ENCODE data around the gene TRIM59.

Gene TRIM59

DNA sequence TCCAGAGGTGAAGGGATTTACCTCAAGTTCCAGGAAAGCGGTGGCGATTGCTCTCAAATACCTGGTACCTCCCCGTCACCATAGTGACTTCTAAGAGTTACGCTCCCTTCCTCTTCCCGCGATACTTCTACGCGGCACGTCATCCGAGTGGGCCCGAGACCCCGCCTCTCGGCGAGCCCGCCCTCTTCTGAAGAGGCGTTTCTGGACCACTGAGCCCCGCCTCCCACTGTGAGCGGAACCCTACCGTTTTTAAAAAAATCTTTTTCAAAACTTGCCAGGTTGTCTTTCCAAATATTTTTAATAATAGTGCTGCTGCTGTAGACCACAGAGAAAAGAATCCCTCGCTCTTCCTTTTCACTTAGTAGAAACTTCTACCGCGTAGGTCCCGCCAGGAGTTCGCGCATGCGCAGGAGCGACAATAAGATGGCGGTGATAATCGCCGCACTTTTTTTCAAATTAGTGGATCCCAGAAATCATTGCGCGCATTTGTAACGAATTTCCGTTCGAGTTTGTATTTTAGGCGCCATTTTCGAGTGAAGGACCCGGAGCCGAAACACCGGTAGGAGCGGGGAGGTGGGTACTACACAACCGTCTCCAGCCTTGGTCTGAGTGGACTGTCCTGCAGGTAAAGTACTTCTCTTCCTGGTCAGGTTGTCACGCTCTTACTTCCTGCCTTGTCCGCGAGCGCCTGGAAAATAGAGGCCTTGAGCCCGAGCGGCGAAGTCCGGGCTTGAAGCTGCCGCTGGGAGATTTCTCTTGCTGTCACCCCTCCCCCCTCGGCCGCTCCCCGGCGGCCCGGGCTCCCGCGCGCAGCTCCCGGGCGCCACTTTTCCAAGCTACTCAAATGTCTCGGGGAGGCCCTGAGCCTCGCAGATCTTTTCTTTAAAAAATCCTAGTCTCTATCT lies 50.2 kb downstream of the TRIM59 start, which contains the start of the genes IFT80 and SMC4 (continued):
- TF ChIP-seq ZNF76 (tag by site-specific recombination; IDR thresholded peaks at IDR 0.05; ENCODE audit: borderline replicate concordance, low read depth) (peak; percentile 86), GFI1B (tag by site-specific recombination; IDR thresholded peaks at IDR 0.05) (no peak), ZNF274 (IDR thresholded peaks at IDR 0.05; ENCODE audit: low read length) (no peak), ZNF274 (tag by site-specific recombination; IDR thresholded peaks at IDR 0.05; ENCODE audit: borderline replicate concordance) (no peak), MYNN (tag by site-specific recombination; IDR thresholded peaks at IDR 0.05; ENCODE audit: borderline replicate concordance) (no peak), ZNF558 (tag by site-specific recombination; IDR thresholded peaks at IDR 0.05) (no peak), ZNF16 (tag by site-specific recombination; IDR thresholded peaks at IDR 0.05; ENCODE audit: low read depth) (no peak), ZNF48 (tag by site-specific recombination; IDR thresholded peaks at IDR 0.05) (no peak), ZNF560 (tag by site-specific recombination; IDR thresholded peaks at IDR 0.05; ENCODE audit: borderline replicate concordance) (no peak), ZNF521 (tag by site-specific recombination; IDR thresholded peaks at IDR 0.05) (no peak), ZNF843 (tag by site-specific recombination; IDR thresholded peaks at IDR 0.05) (no peak), ZNF214 (tag by site-specific recombination; IDR thresholded peaks at IDR 0.05; ENCODE audit: borderline replicate concordance) (no peak), ZNF19 (tag by site-specific recombination; IDR thresholded peaks at IDR 0.05; ENCODE audit: low read depth) (no peak), ZNF132 (tag by site-specific recombination; IDR thresholded peaks at IDR 0.05; ENCODE audit: borderline replicate concordance) (no peak), ZNF792 (tag by site-specific recombination; IDR thresholded peaks at IDR 0.05) (no peak), ZNF184 (tag by site-specific recombination; IDR thresholded peaks at IDR 0.05) (no peak), SETDB1 (IDR thresholded peaks at IDR 0.05; ENCODE audit: insufficient read length, low read length) (no peak), ZNF223 (tag by site-specific recombination; IDR thresholded peaks at IDR 0.05) (no peak), ZBTB17 (tag by site-specific recombination; IDR thresholded peaks at IDR 0.05) (no peak), ZNF530 (tag by site-specific recombination; IDR thresholded peaks at IDR 0.05; ENCODE audit: low read depth) (no peak), ZFP69B (tag by site-specific recombination; IDR thresholded peaks at IDR 0.05) (no peak), ZNF660 (tag by site-specific recombination; IDR thresholded peaks at IDR 0.05) (0 out of 2 replicates have a peak, but pooled peaks have one; percentile 48), ZNF473 (tag by site-specific recombination; IDR thresholded peaks at IDR 0.05) (no peak), ZNF670 (tag by site-specific recombination; IDR thresholded peaks at IDR 0.05; ENCODE audit: low read depth) (no peak)
- TF ChIP-seq, protein P1, sequence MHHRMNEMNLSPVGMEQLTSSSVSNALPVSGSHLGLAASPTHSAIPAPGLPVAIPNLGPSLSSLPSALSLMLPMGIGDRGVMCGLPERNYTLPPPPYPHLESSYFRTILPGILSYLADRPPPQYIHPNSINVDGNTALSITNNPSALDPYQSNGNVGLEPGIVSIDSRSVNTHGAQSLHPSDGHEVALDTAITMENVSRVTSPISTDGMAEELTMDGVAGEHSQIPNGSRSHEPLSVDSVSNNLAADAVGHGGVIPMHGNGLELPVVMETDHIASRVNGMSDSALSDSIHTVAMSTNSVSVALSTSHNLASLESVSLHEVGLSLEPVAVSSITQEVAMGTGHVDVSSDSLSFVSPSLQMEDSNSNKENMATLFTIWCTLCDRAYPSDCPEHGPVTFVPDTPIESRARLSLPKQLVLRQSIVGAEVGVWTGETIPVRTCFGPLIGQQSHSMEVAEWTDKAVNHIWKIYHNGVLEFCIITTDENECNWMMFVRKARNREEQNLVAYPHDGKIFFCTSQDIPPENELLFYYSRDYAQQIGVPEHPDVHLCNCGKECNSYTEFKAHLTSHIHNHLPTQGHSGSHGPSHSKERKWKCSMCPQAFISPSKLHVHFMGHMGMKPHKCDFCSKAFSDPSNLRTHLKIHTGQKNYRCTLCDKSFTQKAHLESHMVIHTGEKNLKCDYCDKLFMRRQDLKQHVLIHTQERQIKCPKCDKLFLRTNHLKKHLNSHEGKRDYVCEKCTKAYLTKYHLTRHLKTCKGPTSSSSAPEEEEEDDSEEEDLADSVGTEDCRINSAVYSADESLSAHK (tag by site-specific recombination; IDR thresholded peaks at IDR 0.05), result no peak
- TF ChIP-seq, protein P2, sequence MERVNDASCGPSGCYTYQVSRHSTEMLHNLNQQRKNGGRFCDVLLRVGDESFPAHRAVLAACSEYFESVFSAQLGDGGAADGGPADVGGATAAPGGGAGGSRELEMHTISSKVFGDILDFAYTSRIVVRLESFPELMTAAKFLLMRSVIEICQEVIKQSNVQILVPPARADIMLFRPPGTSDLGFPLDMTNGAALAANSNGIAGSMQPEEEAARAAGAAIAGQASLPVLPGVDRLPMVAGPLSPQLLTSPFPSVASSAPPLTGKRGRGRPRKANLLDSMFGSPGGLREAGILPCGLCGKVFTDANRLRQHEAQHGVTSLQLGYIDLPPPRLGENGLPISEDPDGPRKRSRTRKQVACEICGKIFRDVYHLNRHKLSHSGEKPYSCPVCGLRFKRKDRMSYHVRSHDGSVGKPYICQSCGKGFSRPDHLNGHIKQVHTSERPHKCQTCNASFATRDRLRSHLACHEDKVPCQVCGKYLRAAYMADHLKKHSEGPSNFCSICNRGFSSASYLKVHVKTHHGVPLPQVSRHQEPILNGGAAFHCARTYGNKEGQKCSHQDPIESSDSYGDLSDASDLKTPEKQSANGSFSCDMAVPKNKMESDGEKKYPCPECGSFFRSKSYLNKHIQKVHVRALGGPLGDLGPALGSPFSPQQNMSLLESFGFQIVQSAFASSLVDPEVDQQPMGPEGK (tag by site-specific recombination; IDR thresholded peaks at IDR 0.05), result no peak
- TF ChIP-seq, protein P3, sequence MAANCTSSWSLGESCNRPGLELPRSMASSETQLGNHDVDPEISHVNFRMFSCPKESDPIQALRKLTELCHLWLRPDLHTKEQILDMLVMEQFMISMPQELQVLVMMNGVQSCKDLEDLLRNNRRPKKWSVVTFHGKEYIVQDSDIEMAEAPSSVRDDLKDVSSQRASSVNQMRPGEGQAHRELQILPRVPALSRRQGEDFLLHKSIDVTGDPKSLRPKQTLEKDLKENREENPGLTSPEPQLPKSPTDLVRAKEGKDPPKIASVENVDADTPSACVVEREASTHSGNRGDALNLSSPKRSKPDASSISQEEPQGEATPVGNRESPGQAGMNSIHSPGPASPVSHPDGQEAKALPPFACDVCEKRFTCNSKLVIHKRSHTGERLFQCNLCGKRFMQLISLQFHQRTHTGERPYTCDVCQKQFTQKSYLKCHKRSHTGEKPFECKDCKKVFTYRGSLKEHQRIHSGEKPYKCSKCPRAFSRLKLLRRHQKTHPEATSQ (tag by site-specific recombination; IDR thresholded peaks at IDR 0.05), result no peak
- TF ChIP-seq, protein P4, sequence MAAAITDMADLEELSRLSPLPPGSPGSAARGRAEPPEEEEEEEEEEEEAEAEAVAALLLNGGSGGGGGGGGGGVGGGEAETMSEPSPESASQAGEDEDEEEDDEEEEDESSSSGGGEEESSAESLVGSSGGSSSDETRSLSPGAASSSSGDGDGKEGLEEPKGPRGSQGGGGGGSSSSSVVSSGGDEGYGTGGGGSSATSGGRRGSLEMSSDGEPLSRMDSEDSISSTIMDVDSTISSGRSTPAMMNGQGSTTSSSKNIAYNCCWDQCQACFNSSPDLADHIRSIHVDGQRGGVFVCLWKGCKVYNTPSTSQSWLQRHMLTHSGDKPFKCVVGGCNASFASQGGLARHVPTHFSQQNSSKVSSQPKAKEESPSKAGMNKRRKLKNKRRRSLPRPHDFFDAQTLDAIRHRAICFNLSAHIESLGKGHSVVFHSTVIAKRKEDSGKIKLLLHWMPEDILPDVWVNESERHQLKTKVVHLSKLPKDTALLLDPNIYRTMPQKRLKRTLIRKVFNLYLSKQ (tag by site-specific recombination; IDR thresholded peaks at IDR 0.05; ENCODE audit: borderline replicate concordance), result no peak
- TF ChIP-seq, protein P5, sequence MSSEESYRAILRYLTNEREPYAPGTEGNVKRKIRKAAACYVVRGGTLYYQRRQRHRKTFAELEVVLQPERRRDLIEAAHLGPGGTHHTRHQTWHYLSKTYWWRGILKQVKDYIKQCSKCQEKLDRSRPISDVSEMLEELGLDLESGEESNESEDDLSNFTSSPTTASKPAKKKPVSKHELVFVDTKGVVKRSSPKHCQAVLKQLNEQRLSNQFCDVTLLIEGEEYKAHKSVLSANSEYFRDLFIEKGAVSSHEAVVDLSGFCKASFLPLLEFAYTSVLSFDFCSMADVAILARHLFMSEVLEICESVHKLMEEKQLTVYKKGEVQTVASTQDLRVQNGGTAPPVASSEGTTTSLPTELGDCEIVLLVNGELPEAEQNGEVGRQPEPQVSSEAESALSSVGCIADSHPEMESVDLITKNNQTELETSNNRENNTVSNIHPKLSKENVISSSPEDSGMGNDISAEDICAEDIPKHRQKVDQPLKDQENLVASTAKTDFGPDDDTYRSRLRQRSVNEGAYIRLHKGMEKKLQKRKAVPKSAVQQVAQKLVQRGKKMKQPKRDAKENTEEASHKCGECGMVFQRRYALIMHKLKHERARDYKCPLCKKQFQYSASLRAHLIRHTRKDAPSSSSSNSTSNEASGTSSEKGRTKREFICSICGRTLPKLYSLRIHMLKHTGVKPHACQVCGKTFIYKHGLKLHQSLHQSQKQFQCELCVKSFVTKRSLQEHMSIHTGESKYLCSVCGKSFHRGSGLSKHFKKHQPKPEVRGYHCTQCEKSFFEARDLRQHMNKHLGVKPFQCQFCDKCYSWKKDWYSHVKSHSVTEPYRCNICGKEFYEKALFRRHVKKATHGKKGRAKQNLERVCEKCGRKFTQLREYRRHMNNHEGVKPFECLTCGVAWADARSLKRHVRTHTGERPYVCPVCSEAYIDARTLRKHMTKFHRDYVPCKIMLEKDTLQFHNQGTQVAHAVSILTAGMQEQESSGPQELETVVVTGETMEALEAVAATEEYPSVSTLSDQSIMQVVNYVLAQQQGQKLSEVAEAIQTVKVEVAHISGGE (tag by site-specific recombination; conservative IDR thresholded peaks at IDR 0.05; ENCODE audit: low read depth), result peak; percentile 45
